IPS-18a (cell line): Measurements from ENCODE around the gene MYL4.

Source experiments
- H3K27ac ChIP-seq: one replicate; pipeline ENCODE4 v1.5.1; 2013; ENCODE audit warnings: low read length
- H3K27me3 ChIP-seq: one replicate; pipeline ENCODE4 v1.6.1; 2013; ENCODE audit warnings: mild to moderate bottlenecking, low read length; ENCODE audit not compliant: control insufficient read depth, insufficient read depth
- H3K36me3 ChIP-seq: one replicate; pipeline ENCODE4 v1.6.1; 2013; ENCODE audit warnings: low read depth, low read length; ENCODE audit not compliant: control insufficient read depth
- H3K4me1 ChIP-seq: one replicate; pipeline ENCODE4 v1.6.1; 2013; ENCODE audit warnings: low read depth, low read length; ENCODE audit not compliant: control insufficient read depth
- H3K4me3 ChIP-seq: one replicate; pipeline ENCODE4 v1.5.1; 2013; ENCODE audit warnings: low read length
- H3K9ac ChIP-seq: one replicate; pipeline ENCODE4 v1.6.1; 2013; ENCODE audit warnings: mild to moderate bottlenecking, low read length, moderate library complexity
- H3K9me3 ChIP-seq: one replicate; pipeline ENCODE4 v1.6.1; 2013; ENCODE audit warnings: low read depth, low read length; ENCODE audit not compliant: control insufficient read depth

MYL4 gene

DNA sequence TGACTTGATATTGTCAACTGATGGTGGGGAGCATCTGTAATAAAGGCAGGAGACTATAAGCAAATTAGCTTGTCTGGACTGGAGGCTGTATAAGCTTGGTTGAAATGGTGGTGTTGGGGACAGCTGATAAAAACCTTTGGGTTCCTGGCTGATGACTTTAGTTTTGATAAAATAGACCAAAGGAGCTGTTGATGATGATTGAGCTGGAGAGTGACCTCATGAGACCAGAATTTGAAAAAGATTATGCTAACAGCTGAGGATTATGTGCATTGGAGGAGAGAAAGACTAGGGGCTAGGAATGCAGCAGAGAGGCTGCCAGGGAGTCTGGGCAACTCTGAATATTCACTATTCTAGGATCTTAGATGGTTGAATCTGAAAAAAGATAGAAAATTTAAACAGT, 11.3 kb upstream of the MYL4 start:
- H3K27ac ChIP-seq, result no peak overlapping the region
- H3K4me3 ChIP-seq, result no peak overlapping the region
- H3K27me3 ChIP-seq, result no peaks in the 10 kb centered on the region
- H3K9me3 ChIP-seq, result no peaks in the 10 kb centered on the region
- no peaks in the 10 kb centered on the region for H3K4me1 ChIP-seq
- no peak overlapping the region for H3K9ac ChIP-seq
- H3K36me3 ChIP-seq, result no peaks in the 10 kb centered on the region

GRCh38 chr17:47199627-47200324, 9.4 kb upstream of the MYL4 start:
- H3K27me3 ChIP-seq, result no peaks in the 10 kb centered on the region
- no peaks in the 10 kb centered on the region for H3K9me3 ChIP-seq
- no peak overlapping the region for H3K27ac ChIP-seq
- H3K36me3 ChIP-seq, result no peaks in the 10 kb centered on the region
- no peak overlapping the region for H3K4me3 ChIP-seq
- H3K9ac ChIP-seq, result no peak overlapping the region
- H3K4me1 ChIP-seq, result no peaks in the 10 kb centered on the region

DNA sequence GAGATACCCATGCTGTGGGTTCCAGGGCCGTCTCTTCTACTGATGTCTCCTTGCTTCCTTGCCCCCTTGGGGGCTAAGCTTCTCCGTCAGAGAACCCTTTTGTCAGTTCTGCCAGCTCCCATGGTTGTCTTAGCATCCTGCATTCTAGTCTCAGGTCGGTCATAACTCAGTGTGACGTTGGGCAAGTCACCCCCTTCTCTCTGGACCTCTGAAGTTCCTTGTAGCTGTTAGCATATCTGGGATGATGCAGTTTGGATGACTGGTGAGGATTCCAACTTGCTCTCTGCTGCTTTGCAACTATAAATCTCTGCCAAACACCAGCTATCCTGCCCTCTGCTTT, 8.9 kb upstream of the MYL4 start:
- H3K4me3 ChIP-seq, result no peak overlapping the region

GRCh38 chr17:47201166-47201565, 8.0 kb upstream of the MYL4 start:
- H3K27me3 ChIP-seq, result no peaks in the 10 kb centered on the region
- peaks cover 5% of the 10 kb centered on the region for H3K4me1 ChIP-seq
- no peak overlapping the region for H3K4me3 ChIP-seq
- no peaks in the 10 kb centered on the region for H3K36me3 ChIP-seq
- no peak overlapping the region for H3K27ac ChIP-seq
- H3K9me3 ChIP-seq, result no peaks in the 10 kb centered on the region
- no peak overlapping the region for H3K9ac ChIP-seq

More for the DNA sequence above, 8.9 kb upstream of the MYL4 start:
- peaks cover 2% of the 10 kb centered on the region for H3K4me1 ChIP-seq
- no peaks in the 10 kb centered on the region for H3K9me3 ChIP-seq
- no peaks in the 10 kb centered on the region for H3K27me3 ChIP-seq
- no peak overlapping the region for H3K27ac ChIP-seq
- H3K36me3 ChIP-seq, result no peaks in the 10 kb centered on the region
- H3K9ac ChIP-seq, result no peak overlapping the region

GRCh38 chr17:47203984-47204721, 5.0 kb upstream of the MYL4 start:
- H3K9ac ChIP-seq, result no peak overlapping the region
- H3K27ac ChIP-seq, result no peak overlapping the region
- H3K4me1 ChIP-seq, result peaks cover 5% of the 10 kb centered on the region

GRCh38 chr17:47204722-47205418, 4.3 kb upstream of the MYL4 start:
- H3K27me3 ChIP-seq, result no peaks in the 10 kb centered on the region
- no peak overlapping the region for H3K9ac ChIP-seq
- H3K9me3 ChIP-seq, result no peaks in the 10 kb centered on the region
- peaks cover 5% of the 10 kb centered on the region for H3K4me1 ChIP-seq
- H3K4me3 ChIP-seq, result no peak overlapping the region
- H3K27ac ChIP-seq, result no peak overlapping the region
- no peaks in the 10 kb centered on the region for H3K36me3 ChIP-seq

More at GRCh38 chr17:47203984-47204721, 5.0 kb upstream of the MYL4 start:
- Histone ChIP-seq H3K9me3 (no peaks in the 10 kb centered on the region), H3K27me3 (no peaks in the 10 kb centered on the region), H3K4me3 (no peak overlapping the region), H3K36me3 (no peaks in the 10 kb centered on the region)

GRCh38 chr17:47205419-47205963, 3.7 kb upstream of the MYL4 start:
- Histone ChIP-seq H3K4me3 (no peak overlapping the region), H3K36me3 (no peaks in the 10 kb centered on the region), H3K9ac (no peak overlapping the region), H3K27ac (no peak overlapping the region), H3K27me3 (no peaks in the 10 kb centered on the region), H3K4me1 (peaks cover 5% of the 10 kb centered on the region), H3K9me3 (no peaks in the 10 kb centered on the region)

DNA sequence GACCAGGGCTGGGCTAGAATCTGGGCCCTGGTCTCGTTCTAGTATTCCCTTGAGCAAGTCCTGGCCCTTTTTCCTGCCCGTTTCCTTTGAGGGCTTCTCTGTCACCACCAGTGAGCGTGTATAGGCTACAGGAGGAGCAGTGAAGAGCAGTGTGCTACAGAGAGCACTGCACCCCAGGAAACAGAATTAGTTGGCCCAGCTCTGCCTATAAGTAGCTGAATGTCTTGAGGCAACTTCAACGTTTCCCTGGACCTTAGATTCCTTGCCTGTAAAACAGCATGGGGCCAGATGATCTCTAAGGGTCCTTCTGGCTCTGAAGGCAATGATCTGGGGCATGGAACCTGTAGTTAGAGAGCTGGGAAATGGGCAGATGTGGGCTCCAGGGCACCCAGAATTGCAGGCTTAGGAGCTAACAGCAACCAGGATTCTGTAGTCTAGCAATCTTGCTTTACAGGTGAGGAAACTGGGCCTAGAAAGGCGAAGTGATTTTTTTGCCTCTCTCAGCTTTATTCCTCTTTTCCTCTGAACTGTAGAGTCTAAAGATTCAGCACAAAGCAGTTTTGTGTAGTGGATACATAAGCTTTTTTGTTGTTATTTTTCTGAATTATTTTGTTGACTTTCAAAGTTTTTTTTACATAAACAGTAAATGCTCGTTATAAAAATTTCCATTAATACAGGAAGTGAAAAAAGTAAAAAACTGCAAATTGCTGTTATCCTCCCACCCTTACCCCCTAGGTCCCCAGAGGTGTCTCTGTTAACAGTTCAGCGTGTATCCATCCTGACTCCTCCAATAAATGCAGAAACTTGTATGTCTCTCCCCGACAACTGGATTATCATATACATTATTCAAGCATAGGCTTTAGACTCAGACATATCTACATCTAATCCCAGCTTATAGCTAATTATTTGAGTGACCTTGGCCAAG, 1.7 kb upstream of the MYL4 start:
- no peak overlapping the region for H3K27ac ChIP-seq

GRCh38 chr17:47209499-47209898, 351 bp downstream of the MYL4 start:
- H3K27ac ChIP-seq, result no peak overlapping the region
- no peak overlapping the region for H3K9ac ChIP-seq
- H3K27me3 ChIP-seq, result no peaks in the 10 kb centered on the region

More for the DNA sequence above, 1.7 kb upstream of the MYL4 start:
- H3K4me3 ChIP-seq, result no peak overlapping the region
- H3K4me1 ChIP-seq, result peaks cover 5% of the 10 kb centered on the region
- H3K9me3 ChIP-seq, result no peaks in the 10 kb centered on the region
- H3K36me3 ChIP-seq, result no peaks in the 10 kb centered on the region
- no peak overlapping the region for H3K9ac ChIP-seq
- H3K27me3 ChIP-seq, result no peaks in the 10 kb centered on the region

DNA sequence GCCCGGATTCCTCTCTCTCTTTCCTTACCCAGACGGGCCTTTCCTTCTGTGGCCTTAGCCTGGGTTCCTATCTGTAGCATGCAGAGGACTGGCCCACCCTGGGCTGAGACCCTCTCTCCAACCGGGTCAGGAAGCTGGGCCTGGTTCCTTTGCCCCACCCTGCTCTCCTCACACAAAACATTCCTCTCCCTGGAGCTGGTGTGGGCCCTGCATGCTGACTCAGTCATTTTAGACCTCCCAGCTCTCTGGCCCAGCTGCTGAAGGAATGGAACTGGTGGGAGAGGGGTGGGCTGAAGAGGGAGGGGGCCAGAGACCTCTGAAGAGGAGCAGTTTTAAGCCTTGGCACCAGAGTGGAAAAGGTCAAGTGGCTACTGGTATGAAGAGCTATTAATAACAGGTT, 957 bp downstream of the MYL4 start:
- Histone ChIP-seq H3K36me3 (no peaks in the 10 kb centered on the region), H3K4me3 (no peak overlapping the region), H3K27me3 (no peaks in the 10 kb centered on the region), H3K9ac (no peak overlapping the region), H3K27ac (no peak overlapping the region), H3K4me1 (peaks cover 5% of the 10 kb centered on the region), H3K9me3 (no peaks in the 10 kb centered on the region)

More at GRCh38 chr17:47209499-47209898, 351 bp downstream of the MYL4 start:
- no peaks in the 10 kb centered on the region for H3K36me3 ChIP-seq
- no peak overlapping the region for H3K4me3 ChIP-seq
- no peaks in the 10 kb centered on the region for H3K9me3 ChIP-seq
- H3K4me1 ChIP-seq, result peaks cover 5% of the 10 kb centered on the region

DNA sequence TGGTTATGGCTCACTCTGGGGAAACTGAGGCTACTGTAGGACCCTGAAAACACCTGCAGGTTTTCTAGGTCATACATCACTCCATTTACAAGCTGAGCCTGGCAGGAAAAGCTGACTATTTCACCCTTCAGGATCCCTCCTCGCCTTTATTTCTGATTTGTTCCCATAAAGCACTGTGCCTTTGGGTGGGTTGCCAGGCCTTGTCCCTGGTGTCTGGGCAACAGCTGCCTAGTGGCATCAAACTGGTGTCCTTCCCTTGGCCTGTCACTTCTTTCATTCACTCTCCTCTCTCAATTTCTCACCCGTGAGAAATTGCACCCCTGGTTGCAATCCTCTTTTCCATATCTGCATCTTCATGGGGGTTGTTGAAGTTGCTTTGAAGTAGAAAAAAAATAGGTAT, 1.6 kb downstream of the MYL4 start:
- no peak overlapping the region for H3K9ac ChIP-seq
- no peaks in the 10 kb centered on the region for H3K27me3 ChIP-seq
- no peaks in the 10 kb centered on the region for H3K36me3 ChIP-seq
- no peak overlapping the region for H3K4me3 ChIP-seq
- H3K9me3 ChIP-seq, result no peaks in the 10 kb centered on the region
- H3K4me1 ChIP-seq, result no peaks in the 10 kb centered on the region
- no peak overlapping the region for H3K27ac ChIP-seq
